Neural cell (in vitro differentiated cells): ENCODE data around the gene DEPDC5. TPM values are rescaled to one million over a fixed set of nuclear protein-coding genes. Genes with fewer than 3 reads are reported as not detected.

Experiments
- H2AFZ ChIP-seq: fragments of 200-600, 300-800 bp; sonication (generic), shearing (Covaris generic); 2 replicates; pipeline ENCODE4 v1.6.0; 2014; ENCODE audit warnings: low read depth, mild to moderate bottlenecking, antibody characterized with exemption, low read length, moderate library complexity
- H3F3A ChIP-seq: fragments of 200-600 bp; shearing (Covaris generic); 2 replicates; pipeline ENCODE4 v1.6.1; 2016; ENCODE audit warnings: mild to moderate bottlenecking, moderate library complexity, mixed read lengths, antibody characterized with exemption, low read length; ENCODE audit not compliant: insufficient read depth, poor library complexity, severe bottlenecking
- H3K27ac ChIP-seq: fragments of 200-600, 300-800 bp; sonication (generic), shearing (Covaris generic); 2 replicates; pipeline ENCODE4 v1.5.1; 2014; ENCODE audit warnings: mild to moderate bottlenecking, low read length, moderate library complexity
- H3K27me3 ChIP-seq: fragments of 300-800, 200-600 bp; sonication (generic), shearing (Covaris generic); 2 replicates; pipeline ENCODE4 v1.6.0; 2014; ENCODE audit warnings: mild to moderate bottlenecking, low read depth, low read length, moderate library complexity; ENCODE audit not compliant: insufficient read depth
- H3K36me3 ChIP-seq: fragments of 300-800, 200-600 bp; sonication (generic), shearing (Covaris generic); 2 replicates; pipeline ENCODE4 v1.5.1; 2014; ENCODE audit warnings: mild to moderate bottlenecking, antibody characterized with exemption, low read length, moderate library complexity; ENCODE audit not compliant: insufficient read depth
- H3K4me2 ChIP-seq: fragments of 300-800, 200-600 bp; sonication (generic), shearing (Covaris generic); 2 replicates; pipeline ENCODE4 v1.6.0; 2014; ENCODE audit warnings: mild to moderate bottlenecking, low read length
- H3K4me3 ChIP-seq: fragments of 300-800, 200-600 bp; sonication (generic), shearing (Covaris generic); 2 replicates; pipeline ENCODE4 v1.5.1; 2014; ENCODE audit warnings: mild to moderate bottlenecking, low read length, moderate library complexity
- H3K79me2 ChIP-seq: fragments of 200-600 bp; shearing (Covaris generic); replicated peaks from 2 replicates; pipeline ENCODE4 v1.6.0; 2014; ENCODE audit warnings: mild to moderate bottlenecking, low read length, moderate library complexity; ENCODE audit not compliant: insufficient read depth
- H3K9ac ChIP-seq: fragments of 300-800, 200-600 bp; sonication (generic), shearing (Covaris generic); 2 replicates; pipeline ENCODE4 v1.6.1; 2016; ENCODE audit warnings: mild to moderate bottlenecking, low read length, mixed read lengths
- H3K9me2 ChIP-seq: fragments of 200-600 bp; shearing (Covaris generic); 2 replicates; pipeline ENCODE4 v1.6.1; 2016; ENCODE audit warnings: mild to moderate bottlenecking, low read length, mixed read lengths; ENCODE audit not compliant: insufficient read depth
- H3K9me3 ChIP-seq: fragments of 200-600, 300-800 bp; sonication (generic), shearing (Covaris generic); 2 replicates; pipeline ENCODE4 v1.6.1; 2016; ENCODE audit warnings: mild to moderate bottlenecking, mixed run types, low read length, moderate library complexity, mixed read lengths
- H4K20me1 ChIP-seq: fragments of 200-600 bp; shearing (Covaris generic); 2 replicates; pipeline ENCODE4 v1.6.1; 2016; ENCODE audit warnings: mild to moderate bottlenecking, mixed run types; ENCODE audit not compliant: insufficient read depth
- CTCF ChIP-seq: fragments of 450-650 bp; IDR thresholded peaks from 2 replicates; pipeline ENCODE4 v1.5.1; 2014; ENCODE audit warnings: antibody characterized with exemption, mild to moderate bottlenecking, moderate library complexity; ENCODE audit not compliant: poor library complexity, severe bottlenecking
- EP300 ChIP-seq: fragments of 450-650 bp; conservative IDR thresholded peaks from 2 replicates; pipeline ENCODE4 v1.6.1; 2014; ENCODE audit warnings: antibody characterized with exemption, mild to moderate bottlenecking, moderate library complexity; ENCODE audit not compliant: poor library complexity, severe bottlenecking
- EZH2 ChIP-seq: fragments of 200-600, 300-800 bp; shearing (Covaris generic), sonication (generic); IDR thresholded peaks from 2 replicates; pipeline ENCODE4 v1.6.1; 2014; ENCODE audit warnings: antibody characterized with exemption, low read length, borderline replicate concordance, mild to moderate bottlenecking; ENCODE audit not compliant: insufficient read depth, poor library complexity, severe bottlenecking
- MXI1 ChIP-seq: fragments of 450-650 bp; conservative IDR thresholded peaks from 2 replicates; pipeline ENCODE4 v1.6.1; 2014; ENCODE audit warnings: antibody characterized with exemption, mild to moderate bottlenecking; ENCODE audit not compliant: poor library complexity, severe bottlenecking
- POLR2AphosphoS5 ChIP-seq: IDR thresholded peaks from 2 replicates; pipeline ENCODE4 v1.6.1; 2012
- RAD21 ChIP-seq: fragments of 450-650 bp; conservative IDR thresholded peaks from 2 replicates; pipeline ENCODE4 v1.6.1; 2014; ENCODE audit warnings: antibody characterized with exemption, mild to moderate bottlenecking, moderate library complexity
- REST ChIP-seq: IDR thresholded peaks from 2 replicates; pipeline ENCODE4 v1.6.1; 2012; ENCODE audit warnings: borderline replicate concordance
- SMC3 ChIP-seq: fragments of 450-650 bp; conservative IDR thresholded peaks from 2 replicates; pipeline ENCODE4 v1.6.1; 2014; ENCODE audit warnings: antibody characterized with exemption, mild to moderate bottlenecking, moderate library complexity; ENCODE audit not compliant: poor library complexity
- TAF1 ChIP-seq: IDR thresholded peaks from 2 replicates; pipeline ENCODE4 v1.6.1; 2012; ENCODE audit warnings: low read depth
- polyA plus RNA-seq: library from polyadenylated mRNA; depleted of rRNA; stranded (reverse); fragments of >200 nt; gene quantifications from 2 replicates; pipeline ENCODE4 v1.2.3, GENCODE V29; 2014

The DEPDC5 gene
- polyA plus RNA-seq, 1 donor from 2014 or later, result 11.3 TPM

- Histone ChIP-seq H3K27me3 (no peaks in the 10 kb centered on the region), H3K79me2 (no peaks in the 10 kb centered on the region), H4K20me1 (no peaks in the 10 kb centered on the region), H3F3A (no peaks in the 10 kb centered on the region), H3K4me2 (no peak overlapping the region), H2AFZ (no peak overlapping the region), H3K36me3 (peaks cover 4% of the 10 kb centered on the region), H3K9me3 (no peaks in the 10 kb centered on the region), H3K27ac (no peak overlapping the region), H3K9me2 (no peaks in the 10 kb centered on the region), H3K9ac (no peak overlapping the region), H3K4me3 (no peak overlapping the region)
- TF ChIP-seq EP300 (no peak), SMC3 (no peak), POLR2AphosphoS5 (no peak), CTCF (no peak), MXI1 (no peak), EZH2 (no peak), RAD21 (no peak), TAF1 (no peak), REST (no peak)
These were observed 113.1 kb downstream of the DEPDC5 start for GRCh38 chr22:31866918-31867317.

DNA sequence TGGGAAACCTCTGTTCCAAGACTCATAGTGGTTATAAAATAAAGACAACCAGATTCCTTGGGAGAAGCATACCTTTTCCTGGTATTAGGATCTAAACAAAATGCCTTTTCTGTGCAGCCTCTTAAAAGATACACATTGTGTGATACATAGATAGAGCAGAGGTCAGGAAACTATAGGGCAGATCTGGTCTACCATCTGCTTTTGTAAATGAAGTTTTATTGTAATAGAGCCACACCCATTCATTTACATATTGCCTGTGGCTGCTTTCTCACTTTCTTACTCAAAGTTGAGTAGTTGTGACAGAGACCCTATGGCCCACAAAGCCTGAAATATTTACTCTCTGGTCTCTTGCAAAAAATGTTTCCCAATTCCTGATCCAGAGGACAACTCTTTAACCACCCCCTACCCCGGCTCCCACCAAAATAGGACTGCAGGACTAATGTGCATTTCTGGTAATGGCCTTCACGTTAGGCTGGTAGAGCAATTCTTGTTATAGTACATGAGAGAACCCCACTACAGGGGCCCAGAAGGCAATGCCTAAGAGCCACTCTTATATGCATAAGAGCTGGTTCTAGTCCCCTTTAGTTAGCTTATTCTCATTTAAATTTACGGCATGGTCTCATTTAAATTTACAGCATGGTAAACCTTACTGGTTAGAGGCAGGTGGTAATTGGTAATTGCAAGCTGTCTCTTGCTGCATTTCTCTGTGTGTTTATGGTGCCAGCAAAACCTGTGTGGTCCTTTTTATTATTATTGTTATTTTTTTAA is 113.8 kb downstream of the DEPDC5 start:
- no peaks in the 10 kb centered on the region for H3K79me2 ChIP-seq
- no peak overlapping the region for H2AFZ ChIP-seq
- H4K20me1 ChIP-seq, result no peaks in the 10 kb centered on the region
- no peaks in the 10 kb centered on the region for H3K9me3 ChIP-seq
- no peaks in the 10 kb centered on the region for H3K27me3 ChIP-seq
- H3K36me3 ChIP-seq, result peaks cover 4% of the 10 kb centered on the region
- no peak overlapping the region for H3K4me2 ChIP-seq
- no peak overlapping the region for H3K27ac ChIP-seq
- H3K4me3 ChIP-seq, result no peak overlapping the region
- no peak for TF ChIP-seq CTCF
- TF ChIP-seq TAF1, result no peak
- TF ChIP-seq SMC3, result no peak
- no peak for TF ChIP-seq POLR2AphosphoS5
- TF ChIP-seq RAD21, result no peak
- TF ChIP-seq MXI1, result no peak
- no peak for TF ChIP-seq REST
- no peak for TF ChIP-seq EP300
- TF ChIP-seq EZH2, result no peak
- no peak overlapping the region for H3K9ac ChIP-seq
- H3F3A ChIP-seq, result no peaks in the 10 kb centered on the region
- no peaks in the 10 kb centered on the region for H3K9me2 ChIP-seq
